A673 (cell line): ENCODE data around the gene ASPG. TPM values are rescaled to one million over a fixed set of nuclear protein-coding genes. Genes with fewer than 3 reads are reported as not detected.

ENCODE experiments used
- BruUV-seq: library from RNA; stranded (reverse); fragments of 400-500 nt; replicated peaks from 2 replicates; lab custom pipeline; 2021; lab: Mats Ljungman, UMichigan
- CTCF ChIA-PET: fragments of 300-600 bp; sonication (Branson Sonifier 250); formaldehyde crosslinking; loops from one replicate; lab custom pipeline; 2022; ENCODE audit warnings: antibody characterized with exemption; lab: Charles Lee
- POLR2A ChIA-PET: fragments of 300-600 bp; sonication (Branson Sonifier 250); formaldehyde crosslinking; loops from one replicate; lab custom pipeline; 2022; ENCODE audit warnings: antibody characterized with exemption; ENCODE audit not compliant: low non-redundant PET; lab: Charles Lee
- DNase-seq: peaks from one replicate; pipeline ENCODE4 v3.0.0-alpha.2; 2015; ENCODE audit warnings: low spot score
- H3K27ac ChIP-seq: fragments of 200-600 bp; sonication (generic); 2 replicates; pipeline ENCODE4 v1.5.1; 2016; ENCODE audit warnings: mixed run types, low read depth, mild to moderate bottlenecking, mixed read lengths, antibody characterized with exemption, low read length; ENCODE audit not compliant: poor library complexity, severe bottlenecking
- H3K27me3 ChIP-seq: fragments of 200-600 bp; sonication (generic); replicated peaks from 2 replicates; pipeline ENCODE4 v1.6.1; 2017; ENCODE audit warnings: mixed run types, low read depth, mild to moderate bottlenecking, mixed read lengths, antibody characterized with exemption, low read length; ENCODE audit not compliant: insufficient read depth, poor library complexity
- H3K36me3 ChIP-seq: fragments of 200-600 bp; sonication (generic); 2 replicates; pipeline ENCODE4 v1.6.1; 2016; ENCODE audit warnings: mixed run types, mild to moderate bottlenecking, mixed read lengths, antibody characterized with exemption, low read length; ENCODE audit not compliant: insufficient read depth, poor library complexity, severe bottlenecking
- H3K4me1 ChIP-seq: fragments of 200-600 bp; sonication (generic); 2 replicates; pipeline ENCODE4 v1.6.1; 2017; ENCODE audit warnings: mixed run types, mild to moderate bottlenecking, mixed read lengths, antibody characterized with exemption, low read length; ENCODE audit not compliant: insufficient read depth, poor library complexity, severe bottlenecking
- H3K4me3 ChIP-seq: fragments of 200-600 bp; sonication (generic); 2 replicates; pipeline ENCODE4 v1.5.1; 2016; ENCODE audit warnings: low read depth, mixed run types, mild to moderate bottlenecking, mixed read lengths, low read length; ENCODE audit not compliant: poor library complexity, severe bottlenecking
- H3K9me3 ChIP-seq: fragments of 200-600 bp; sonication (generic); 2 replicates; pipeline ENCODE4 v1.6.1; 2016; ENCODE audit warnings: mixed run types, low read depth, mild to moderate bottlenecking, mixed read lengths, antibody characterized with exemption, low read length; ENCODE audit not compliant: poor library complexity, severe bottlenecking
- CTCF ChIP-seq: fragments of 300-800, 200-600 bp; sonication (generic); conservative IDR thresholded peaks from 2 replicates; pipeline ENCODE4 v1.5.1; 2017; ENCODE audit warnings: low read depth, mild to moderate bottlenecking, antibody characterized with exemption, low read length, moderate library complexity, mixed read lengths
- EZH2 ChIP-seq: fragments of 200-600 bp; sonication (generic); IDR thresholded peaks from 2 replicates; pipeline ENCODE4 v1.6.1; 2017; ENCODE audit warnings: borderline replicate concordance, low read depth, mild to moderate bottlenecking, mixed read lengths, antibody characterized with exemption, low read length; ENCODE audit not compliant: poor library complexity, severe bottlenecking
- intact Hi-C: fragments of 100-400 bp; cut with micrococcal nuclease; formaldehyde crosslinking; loops from one replicate; pipeline ENCODE4 v1.10.0; 2022; ENCODE audit not compliant: unreplicated experiment
- total RNA-seq: library from RNA; stranded (reverse); gene quantifications from 2 replicates; pipeline ENCODE4 v1.2.3, GENCODE V29; 2021

ASPG gene
- total RNA-seq, 1 experiment from 2014 or later = not detected

- intact Hi-C loops = no loop called here
- Histone ChIP-seq H3K4me3 (no peak overlapping the region), H3K27ac (no peak overlapping the region), H3K36me3 (no peaks in the 10 kb centered on the region), H3K4me1 (peaks cover 20% of the 10 kb centered on the region), H3K27me3 (no peaks in the 10 kb centered on the region), H3K9me3 (no peaks in the 10 kb centered on the region)
- ChIA-PET CTCF (no interaction called here), POLR2A (no interaction called here)
- no TSS peak for BruUV-seq
- DNase-seq = no peak
- TF ChIP-seq EZH2 (no peak), CTCF (no peak)
These were observed 58.9 kb downstream of the ASPG start for GRCh38 chr14:104144453-104144790.

- no peak for DNase-seq
- CTCF ChIA-PET = no interaction called here
These were observed 59.7 kb downstream of the ASPG start for GRCh38 chr14:104144911-104145825.

GRCh38 chr14:104145826-104146601 is 60.5 kb downstream of the ASPG start:
- Histone ChIP-seq H3K4me3 (no peak overlapping the region), H3K4me1 (peaks cover 22% of the 10 kb centered on the region), H3K36me3 (no peaks in the 10 kb centered on the region), H3K27ac (no peak overlapping the region), H3K9me3 (no peaks in the 10 kb centered on the region), H3K27me3 (no peaks in the 10 kb centered on the region)
- POLR2A ChIA-PET = no interaction called here
- no peak for TF ChIP-seq CTCF
- TF ChIP-seq EZH2 = no peak
- DNase-seq = no peak
- BruUV-seq = no TSS peak
- CTCF ChIA-PET = no interaction called here
- intact Hi-C loops = no loop called here

More at GRCh38 chr14:104144911-104145825, 59.7 kb downstream of the ASPG start:
- no peaks in the 10 kb centered on the region for H3K36me3 ChIP-seq
- TF ChIP-seq CTCF = no peak
- no TSS peak for BruUV-seq
- H3K27ac ChIP-seq = no peak overlapping the region
- H3K4me3 ChIP-seq = no peak overlapping the region
- POLR2A ChIA-PET = no interaction called here
- no peaks in the 10 kb centered on the region for H3K9me3 ChIP-seq
- H3K27me3 ChIP-seq = no peaks in the 10 kb centered on the region
- H3K4me1 ChIP-seq = peaks cover 18% of the 10 kb centered on the region
- intact Hi-C loops = no loop called here
